Thyroid gland (tissue), 4 donors: ENCODE measurements around the gene CFDP1. TPM values are rescaled to one million over a fixed set of nuclear protein-coding genes. Genes with fewer than 3 reads are reported as not detected.

Source experiments
- DNase-seq, 2 donors: peaks; one replicate each; pipeline ENCODE4 v3.0.0-alpha.2; 2019
- H3K27ac ChIP-seq, 3 donors: fragments of 200-600 bp; sonication (generic); 1 replicate in 2 of 3; 2 replicates in 1 of 3; pipeline ENCODE4 v1.5.1; 2016 to 2019; ENCODE audit warnings: mild to moderate bottlenecking in 1 of 3, moderate library complexity in 1 of 3
- H3K27me3 ChIP-seq: fragments of 200-600 bp; sonication (generic); one replicate; pipeline ENCODE4 v1.5.1; 2019
- H3K36me3 ChIP-seq, 2 donors: fragments of 200-600 bp; sonication (generic); one replicate each; pipeline ENCODE4 v1.5.1; 2016 to 2019
- H3K4me1 ChIP-seq, 2 donors: fragments of 200-600 bp; sonication (generic); one replicate each; pipeline ENCODE4 v1.5.1; 2017 to 2019
- H3K4me3 ChIP-seq, 3 donors: fragments of 200-600 bp; sonication (generic); replicated peaks in 1 of 3; 1 replicate in 2 of 3; 2 replicates in 1 of 3; pipeline ENCODE4 v1.5.1; 2016; ENCODE audit warnings: mild to moderate bottlenecking in 1 of 3
- H3K9me3 ChIP-seq: fragments of 200-600 bp; sonication (generic); one replicate; pipeline ENCODE4 v1.5.1; 2017
- CTCF ChIP-seq, 6 experiments: fragments of 200-600 bp in 3 of 6; fragments of 450-650 bp in 3 of 6; sonication (generic) in 3 of 6; IDR thresholded peaks; one replicate each; pipeline ENCODE4 v1.5.1; 2016 to 2019; ENCODE audit warnings: antibody characterized with exemption in 6 of 6, mild to moderate bottlenecking in 2 of 6, inconsistent platforms in 1 of 6, moderate library complexity in 1 of 6
- POLR2A ChIP-seq, 2 donors: fragments of 450-650 bp; IDR thresholded peaks; one replicate each; pipeline ENCODE4 v1.6.1; 2017; ENCODE audit warnings: antibody characterized with exemption in 2 of 2, mild to moderate bottlenecking in 2 of 2, moderate library complexity in 1 of 2
- WGBS, 2 donors: methylation state at CpG; one replicate each; pipeline ENCODE4 v1.1.5; 2017; 5-methylcytosine and 5-hydroxymethylcytosine counted together
- intact Hi-C: fragments of 100-400 bp; cut with DNase I; formaldehyde crosslinking; loops from one replicate; pipeline ENCODE4 v1.15.1; 2023
- total RNA-seq, 4 donors: library from RNA; depleted of rRNA; stranded (reverse); fragments of >200 nt; gene quantifications; one replicate each; pipeline ENCODE4 v1.2.3, GENCODE V29; 2016

CFDP1 gene
- total RNA-seq, 4 donors from 2014 or later = 50.5 to 77.9 (median 60.7) TPM

GRCh38 chr16:75343941-75344340 lies 89.4 kb downstream of the CFDP1 start:
- no peaks in the 10 kb centered on the region for H3K27me3 ChIP-seq
- intact Hi-C loops = no loop called here
- H3K4me1 ChIP-seq = peaks cover 0 to 15% of the 10 kb centered on the region in 2 donors
- no peaks in the 10 kb centered on the region for H3K36me3 ChIP-seq
- H3K27ac ChIP-seq = no peak overlapping the region
- H3K9me3 ChIP-seq = no peaks in the 10 kb centered on the region
- no peak overlapping the region for H3K4me3 ChIP-seq
- TF ChIP-seq POLR2A (IDR thresholded peaks at IDR 0.05) = no peak
- no peak for TF ChIP-seq CTCF (IDR thresholded peaks at IDR 0.05)
- DNase-seq = no peak
- 64 to 79% methylated on average over 3 of the region's 3 CpGs for WGBS, 2 donors

- H3K36me3 ChIP-seq = no peaks in the 10 kb centered on the region
- no peak for DNase-seq
- intact Hi-C loops = no loop called here
- no peaks in the 10 kb centered on the region for H3K27me3 ChIP-seq
- no peak overlapping the region for H3K27ac ChIP-seq
- WGBS, 2 donors = 87 to 98% methylated on average over 2 of the region's 2 CpGs
- H3K9me3 ChIP-seq = no peaks in the 10 kb centered on the region
- no peak overlapping the region for H3K4me3 ChIP-seq
- H3K4me1 ChIP-seq = peaks cover 0 to 15% of the 10 kb centered on the region in 2 donors
- TF ChIP-seq CTCF (IDR thresholded peaks at IDR 0.05) (no peak), POLR2A (IDR thresholded peaks at IDR 0.05) (no peak)
Observed at GRCh38 chr16:75343286-75343685, 90.0 kb downstream of the CFDP1 start.

- H3K4me1 ChIP-seq = peaks cover 0 to 15% of the 10 kb centered on the region in 2 donors
- no peaks in the 10 kb centered on the region for H3K36me3 ChIP-seq
- TF ChIP-seq POLR2A (IDR thresholded peaks at IDR 0.05) = no peak
- H3K9me3 ChIP-seq = no peaks in the 10 kb centered on the region
- intact Hi-C loops = no loop called here
- H3K4me3 ChIP-seq = no peak overlapping the region
- DNase-seq = no peak
- peak overlapping the region in 1 of 3 donors; percentile 0 for H3K27ac ChIP-seq
- H3K27me3 ChIP-seq = no peaks in the 10 kb centered on the region
- 77 to 83% methylated on average over 2 of the region's 2 CpGs for WGBS, 2 donors
Observed at GRCh38 chr16:75342308-75342811, 90.9 kb downstream of the CFDP1 start.

- H3K36me3 ChIP-seq = no peaks in the 10 kb centered on the region
- 65 to 66% methylated on average over 4 of the region's 4 CpGs for WGBS, 2 donors
- H3K4me3 ChIP-seq = no peak overlapping the region
- H3K27me3 ChIP-seq = no peaks in the 10 kb centered on the region
- peak overlapping the region in 1 of 3 donors; percentile 0 for H3K27ac ChIP-seq
- intact Hi-C loops = no loop called here
- H3K9me3 ChIP-seq = no peaks in the 10 kb centered on the region
- peaks cover 0 to 20% of the 10 kb centered on the region in 2 donors for H3K4me1 ChIP-seq
- DNase-seq = no peak
- TF ChIP-seq CTCF (IDR thresholded peaks at IDR 0.05) (no peak), POLR2A (IDR thresholded peaks at IDR 0.05) (no peak)
Observed at GRCh38 chr16:75341564-75342307, 91.6 kb downstream of the CFDP1 start.

GRCh38 chr16:75340741-75341491 lies 92.4 kb downstream of the CFDP1 start:
- WGBS, 2 donors = 62 to 79% methylated on average over 2 of the region's 2 CpGs
- Histone ChIP-seq H3K4me1 (peaks cover 0 to 24% of the 10 kb centered on the region in 2 donors), H3K4me3 (no peak overlapping the region), H3K9me3 (no peaks in the 10 kb centered on the region), H3K27ac (no peak overlapping the region), H3K36me3 (no peaks in the 10 kb centered on the region), H3K27me3 (no peaks in the 10 kb centered on the region)
- no peak for DNase-seq
- intact Hi-C loops = no loop called here
- TF ChIP-seq POLR2A (IDR thresholded peaks at IDR 0.05) = no peak

- WGBS, 2 donors = 92 to 94% methylated on average over 6 of the region's 6 CpGs
- Histone ChIP-seq H3K36me3 (no peaks in the 10 kb centered on the region), H3K4me1 (peaks cover 0 to 19% of the 10 kb centered on the region in 2 donors), H3K9me3 (no peaks in the 10 kb centered on the region), H3K27me3 (no peaks in the 10 kb centered on the region), H3K4me3 (no peak overlapping the region), H3K27ac (no peak overlapping the region)
- TF ChIP-seq CTCF (IDR thresholded peaks at IDR 0.05) (no peak), POLR2A (IDR thresholded peaks at IDR 0.05) (no peak)
- intact Hi-C loops = no loop called here
- no peak for DNase-seq
Observed at GRCh38 chr16:75337430-75337829, 95.9 kb downstream of the CFDP1 start.
